HEK293T (cell line): ENCODE results near the gene SH3BP5.

Experiments used
- ARNT ChIP-seq: fragments of 450-650 bp; IDR thresholded peaks from 2 replicates; pipeline ENCODE4 v1.6.1; 2017; ENCODE audit warnings: mild to moderate bottlenecking
- ELF4 ChIP-seq: fragments of 450-650 bp; IDR thresholded peaks from 2 replicates; pipeline ENCODE4 v1.6.1; 2017; ENCODE audit warnings: antibody characterized with exemption
- HDGF ChIP-seq: fragments of 450-650 bp; IDR thresholded peaks from 2 replicates; pipeline ENCODE4 v1.6.1; 2017; ENCODE audit warnings: antibody characterized with exemption, borderline replicate concordance

DNA sequence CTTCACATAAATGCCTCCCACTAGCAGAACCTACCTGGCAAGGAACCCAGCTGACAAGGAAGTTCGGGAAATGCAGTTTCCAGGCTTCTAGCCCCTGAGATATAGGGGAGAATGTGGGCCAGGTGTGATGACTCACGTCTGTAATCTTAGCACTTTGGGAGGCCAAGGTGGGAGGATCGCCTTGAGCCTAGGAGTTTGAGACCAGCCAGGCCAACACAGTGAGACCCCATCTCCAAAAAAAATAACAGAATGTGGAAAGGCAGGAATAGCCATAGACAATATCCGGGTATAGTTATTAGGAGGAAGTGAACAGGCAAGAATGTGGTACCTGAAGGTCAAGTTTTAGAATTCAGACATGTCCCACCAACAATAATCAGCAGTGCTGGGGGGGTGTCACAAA lies 40.5 kb upstream of the SH3BP5 start:
- TF ChIP-seq HDGF (no peak), ARNT (no peak), ELF4 (no peak)
